Stimulated activated CD4-positive, alpha-beta T cell treated with anti-CD3 and anti-CD28 coated beads, Interleukin-12 subunit alpha, Interleukin-12 subunit beta, amount 100 ng/mL, for 24 hours (primary cell): ENCODE data around the gene PRR5L.
"Not testable (repeated sequence)": the region's sequence is repeated elsewhere in the genome, so short reads cannot be mapped to it uniquely, and the experiment has no call there.

Source experiments
- DNase-seq, 2 experiments: peaks; one replicate each; pipeline ENCODE4 v3.0.0-alpha.2; 2020; ENCODE audit warnings: low read depth in 2 of 2

PRR5L gene

DNA sequence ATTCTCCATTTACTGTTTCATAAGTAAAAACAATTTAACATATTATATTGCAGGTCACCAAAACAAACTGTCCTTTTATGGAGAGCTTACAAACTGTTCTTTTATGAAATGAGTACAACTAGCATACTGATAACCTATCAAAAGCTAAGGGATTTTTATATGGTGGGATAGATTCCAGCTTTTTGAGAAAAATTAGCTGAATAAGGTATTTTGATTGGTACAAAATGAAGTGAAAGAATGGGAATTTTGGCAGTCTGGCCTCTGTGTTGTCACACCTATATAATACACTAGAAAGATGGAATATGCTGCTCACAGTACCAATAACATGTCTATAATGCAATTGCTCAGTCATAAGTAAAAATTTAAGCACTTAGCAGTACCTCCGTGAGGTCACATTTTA, 202.6 kb downstream of the PRR5L start:
- no peak for DNase-seq

DNA sequence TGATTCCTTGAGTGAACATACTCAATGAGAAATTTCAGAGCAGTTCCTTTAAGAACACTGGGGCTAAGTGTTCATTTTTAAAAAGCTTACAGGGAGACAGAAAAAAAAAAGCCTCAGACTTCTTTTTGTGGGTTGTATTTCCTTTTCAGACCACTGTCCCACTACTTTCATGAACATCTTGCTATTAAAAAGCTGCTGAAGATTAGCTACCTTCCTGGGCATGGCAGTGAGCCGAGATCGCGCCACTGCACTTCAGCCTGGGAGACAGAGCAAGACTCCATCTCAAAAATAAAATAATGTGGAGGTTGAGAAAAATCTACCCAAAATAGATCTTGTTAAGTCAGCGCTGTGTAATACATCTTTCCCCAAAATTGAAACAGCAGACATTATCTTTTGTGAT, 203.2 kb downstream of the PRR5L start:
- DNase-seq, result no peak

DNA sequence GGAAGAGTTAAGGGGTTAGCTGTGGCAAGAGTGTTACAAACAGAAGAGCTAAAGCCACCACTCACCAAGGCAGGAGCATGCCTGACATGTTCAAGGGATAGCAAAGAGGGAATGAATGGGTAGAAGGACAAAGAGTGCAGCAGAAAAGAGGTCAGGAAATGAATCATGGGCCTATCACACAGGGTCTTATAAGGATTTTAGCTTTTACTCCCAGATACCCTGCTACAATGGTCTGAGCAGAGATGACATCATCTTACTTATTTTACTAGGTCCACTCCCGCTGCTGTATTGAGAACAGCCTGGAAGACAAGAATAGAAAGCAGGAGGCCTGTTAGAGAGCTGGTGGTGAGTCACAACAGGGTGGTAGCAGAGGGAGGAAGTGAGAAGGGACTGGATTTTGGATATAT, 204.2 kb downstream of the PRR5L start:
- DNase-seq, result no peak

DNA sequence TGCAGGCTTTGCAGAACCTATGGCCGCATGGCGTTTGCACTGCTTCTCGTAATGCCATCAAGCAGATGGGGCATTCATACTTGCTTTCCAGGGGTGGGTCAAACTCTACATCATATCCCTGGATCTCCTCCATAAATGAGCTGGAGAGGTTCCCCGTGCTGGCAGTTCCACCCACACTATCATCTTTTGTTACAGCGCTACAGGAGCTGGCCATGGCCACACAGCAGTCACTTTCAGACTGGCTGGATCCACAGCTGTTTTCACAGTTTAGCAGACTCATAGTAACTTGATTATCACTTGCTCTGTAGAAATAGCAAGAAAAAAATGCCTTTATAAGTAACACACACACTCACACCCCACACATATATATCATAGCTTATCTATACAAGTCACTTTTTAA, 205.1 kb downstream of the PRR5L start:
- no peak for DNase-seq

DNA sequence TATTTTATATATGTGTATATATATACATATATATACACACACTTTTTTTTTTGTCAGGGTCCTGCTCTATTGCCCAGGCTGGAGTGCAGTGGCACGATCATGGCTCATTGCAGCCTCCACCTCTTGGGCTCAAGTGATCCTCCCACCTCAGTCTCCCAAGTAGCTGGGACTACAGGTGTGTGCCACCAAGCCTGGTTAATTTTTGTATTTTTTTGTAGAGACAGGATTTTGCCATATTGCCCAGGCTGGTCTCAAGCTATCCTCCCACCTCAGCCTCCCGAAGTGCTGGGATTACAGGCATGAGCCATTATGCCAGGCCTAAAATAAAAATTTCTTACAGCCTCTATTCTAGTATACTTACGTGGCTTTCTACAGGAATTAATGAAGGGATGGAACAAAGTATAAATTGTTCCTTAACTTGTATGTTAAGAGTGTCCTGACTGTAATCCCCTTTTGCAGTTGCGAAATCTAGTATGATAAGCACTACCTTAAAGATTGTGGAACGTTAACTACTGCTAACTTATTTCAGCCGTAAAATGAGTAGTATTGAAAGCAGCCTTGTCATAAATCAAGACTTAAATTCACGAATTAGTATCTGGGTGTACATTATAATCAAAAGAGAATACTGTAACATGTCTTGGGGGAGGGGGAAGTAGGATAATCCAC, 211.9 kb downstream of the PRR5L start:
- DNase-seq, result no peak

DNA sequence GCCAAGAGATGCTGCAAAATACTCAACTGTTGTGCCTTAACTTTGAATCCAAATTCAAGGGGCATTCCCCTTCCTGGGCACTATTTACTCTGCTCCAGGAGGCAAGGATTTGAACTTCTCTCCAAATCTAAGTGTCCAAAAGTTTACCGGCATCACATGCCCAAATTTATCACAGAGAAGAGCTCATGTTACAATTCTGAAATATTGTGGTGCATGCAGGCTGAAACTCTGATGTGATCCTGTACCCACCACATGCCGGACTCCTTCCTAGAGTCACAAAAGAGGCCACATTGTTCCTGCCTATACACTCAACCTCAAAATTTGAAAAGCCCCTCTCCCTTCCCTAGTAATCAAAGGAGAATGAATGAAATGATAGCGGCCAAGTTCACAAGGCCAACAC, 212.7 kb downstream of the PRR5L start:
- DNase-seq, result no peak

DNA sequence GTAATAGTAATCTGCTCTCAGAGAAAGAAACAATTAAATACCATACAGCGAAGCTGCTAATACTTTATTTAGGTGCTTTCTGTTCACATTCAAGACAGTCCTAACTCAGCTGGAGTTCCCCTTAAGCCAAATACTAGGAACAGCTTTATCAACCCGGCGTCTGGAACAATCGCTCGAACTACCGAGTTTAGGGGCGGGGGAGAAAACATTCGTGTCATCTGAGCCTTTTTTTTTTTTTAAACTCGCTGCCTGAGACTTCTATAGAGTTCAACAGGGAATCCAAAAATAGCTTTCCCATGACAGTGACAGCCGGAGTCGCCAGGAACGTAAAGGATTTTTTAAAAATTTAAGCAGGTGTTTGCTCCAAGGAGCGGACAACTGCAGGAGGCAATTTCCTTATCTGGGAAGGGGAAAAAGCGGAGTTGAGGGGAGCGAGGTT, 213.1 kb downstream of the PRR5L start:
- DNase-seq, result no peak

DNA sequence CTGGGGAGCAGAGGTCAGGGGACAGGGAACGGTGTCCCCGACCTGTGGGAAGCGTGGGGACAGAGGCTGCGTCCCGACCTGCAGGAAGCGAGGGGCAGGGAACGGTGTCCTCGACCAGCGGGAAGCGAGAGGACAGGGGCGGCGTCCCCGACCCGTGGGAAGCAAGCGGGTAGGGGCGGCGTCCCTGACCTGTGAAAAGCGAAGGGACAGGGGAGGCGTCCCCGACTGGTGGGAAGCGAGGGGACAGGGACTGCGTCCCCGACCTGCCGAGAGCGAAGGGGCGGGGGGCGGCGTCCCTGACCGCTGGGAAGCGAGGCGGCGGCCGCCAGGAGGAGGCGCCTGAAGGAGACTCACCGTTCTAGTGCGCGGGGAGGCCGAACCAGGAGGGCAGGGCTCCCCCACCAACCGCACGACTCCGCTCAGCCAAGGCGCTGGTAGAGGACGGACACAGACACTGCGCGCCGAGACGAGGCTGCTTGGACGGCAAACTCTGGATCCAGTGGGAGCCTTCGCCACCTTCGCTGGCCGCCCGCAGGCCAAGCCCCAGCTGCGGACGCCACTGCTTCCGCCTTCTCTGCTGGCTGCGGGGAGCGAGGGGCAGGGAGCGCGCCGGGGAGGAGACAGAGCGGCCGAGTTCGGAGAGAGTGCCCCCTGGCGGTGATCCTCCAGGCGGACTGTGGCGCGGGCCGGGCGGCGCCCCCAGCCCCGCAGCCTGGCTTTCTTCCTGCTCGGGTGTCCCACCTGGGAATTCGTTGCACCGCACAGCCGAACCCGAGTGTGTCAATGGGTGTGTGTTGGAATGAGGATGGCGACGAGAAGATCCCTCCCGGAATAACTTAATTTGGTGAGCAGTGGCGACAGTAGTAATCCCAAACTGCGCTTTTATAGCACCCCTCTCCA, 213.9 kb downstream of the PRR5L start, which contains the start of gene TRAF6:
Gene TRAF6, minus strand, starts transcription at position 579 of the 900 bp plus-strand sequence. CDS start 8,757 bp downstream, outside the sequence.
- DNase-seq, result peak; percentile 81 to 91

DNA sequence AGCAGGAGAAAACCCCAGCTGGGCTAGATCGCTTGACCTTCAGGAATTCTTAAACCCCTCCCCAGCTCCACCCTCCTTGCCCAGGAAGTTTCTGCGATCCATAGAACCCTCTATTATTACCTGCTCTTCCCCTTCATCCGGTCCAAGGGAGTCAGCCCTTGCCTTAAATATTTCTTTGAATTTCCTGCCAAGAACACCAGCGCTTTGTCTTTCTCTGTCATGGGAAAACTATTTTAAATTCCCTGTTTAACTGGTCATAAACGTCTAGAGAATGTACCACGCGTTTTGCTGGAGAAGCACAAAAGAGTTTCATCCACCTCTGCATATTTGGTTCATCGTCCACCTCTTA, 214.5 kb downstream of the PRR5L start:
- no peak for DNase-seq

DNA sequence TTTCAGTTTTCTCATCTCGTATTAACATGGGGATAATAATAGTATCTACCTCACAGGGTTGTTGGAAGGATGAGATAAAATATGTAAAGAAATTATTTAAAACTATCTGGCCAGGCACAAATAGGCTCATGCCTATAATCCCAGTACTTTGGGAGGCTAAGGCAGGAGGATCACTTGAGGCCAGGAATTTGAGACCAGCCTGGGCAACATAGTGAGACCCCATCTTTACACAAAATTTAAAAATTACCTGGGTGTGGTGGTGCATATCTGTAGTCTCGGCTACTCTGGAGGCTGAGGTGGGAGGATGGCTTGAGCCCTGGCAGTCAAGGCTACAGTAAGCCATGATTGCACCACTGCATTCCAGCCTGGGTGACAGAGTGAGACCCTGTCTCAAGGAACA, 215.0 kb downstream of the PRR5L start:
- not testable (repeated sequence) for DNase-seq

DNA sequence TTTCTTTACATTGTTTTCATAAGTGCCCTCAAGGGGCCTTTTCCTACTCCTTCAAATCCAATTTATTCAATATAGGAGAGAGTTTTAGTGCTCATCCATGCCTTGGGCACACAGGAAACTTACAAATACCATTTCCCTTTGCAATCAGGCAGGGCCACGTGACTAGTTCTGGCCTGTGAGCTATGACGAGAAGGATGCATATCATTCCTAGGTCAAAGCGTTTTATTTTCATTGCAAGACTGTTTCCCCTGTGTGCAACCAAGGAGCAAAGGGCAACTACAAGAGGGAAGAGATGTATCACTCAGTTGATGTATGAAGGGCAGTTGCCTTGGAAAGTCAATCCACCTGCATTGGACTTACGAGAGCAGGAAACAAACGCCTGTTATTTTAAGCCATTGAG, 215.9 kb downstream of the PRR5L start:
- DNase-seq, result no peak

DNA sequence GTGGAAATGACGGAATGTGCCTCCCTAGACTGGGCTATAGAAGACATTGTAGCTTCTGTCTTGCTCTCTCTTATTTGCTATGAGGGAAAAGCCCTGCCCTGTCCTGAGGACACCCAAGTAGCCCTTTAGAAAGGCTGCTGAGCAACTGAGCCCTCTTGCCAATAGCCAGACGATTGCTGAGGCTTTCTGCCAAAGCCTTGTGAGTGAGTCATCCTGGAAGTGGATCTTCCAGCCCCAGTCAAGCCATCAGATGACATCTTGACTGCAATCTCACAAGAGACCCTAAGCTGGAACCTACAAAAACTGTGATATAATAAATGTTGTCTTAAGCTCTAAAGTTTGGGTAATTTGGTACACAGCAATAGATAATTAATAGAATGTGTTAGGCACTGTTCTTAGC, 217.9 kb downstream of the PRR5L start:
- no peak for DNase-seq
